Lower leg skin (tissue), 4 donors: Measurements from ENCODE around the gene DIS3L2. TPM values are rescaled to one million over a fixed set of nuclear protein-coding genes. Genes with fewer than 3 reads are reported as not detected.

Source experiments
- DNase-seq, 2 donors: peaks; one replicate each; pipeline ENCODE4 v3.0.0-alpha.2; 2019; ENCODE audit warnings: low spot score in 2 of 2
- H3K4me3 ChIP-seq: fragments of 200-600 bp; sonication (generic); 2 replicates; pipeline ENCODE4 v1.5.1; 2017; ENCODE audit warnings: mild to moderate bottlenecking, low read depth; ENCODE audit not compliant: poor library complexity, severe bottlenecking
- POLR2A ChIP-seq, 2 donors: fragments of 450-650 bp; IDR thresholded peaks; one replicate each; pipeline ENCODE4 v1.6.1; 2016 to 2017; ENCODE audit warnings: antibody characterized with exemption in 2 of 2, mild to moderate bottlenecking in 1 of 2, moderate library complexity in 1 of 2
- WGBS, 2 donors: methylation state at CpG; one replicate each; pipeline ENCODE4 v1.1.5; 2018; 5-methylcytosine and 5-hydroxymethylcytosine counted together
- intact Hi-C: fragments of 100-400 bp; cut with DNase I; formaldehyde crosslinking; loops from one replicate; pipeline ENCODE4 v1.15.0; 2023; ENCODE audit warnings: low total_unique reads
- total RNA-seq, 4 donors: library from RNA; depleted of rRNA; stranded (reverse); fragments of >200 nt; gene quantifications; one replicate each; pipeline ENCODE4 v1.1.0, GENCODE V29; 2016
- TF ChIP-seq, protein P1 (sequence below), 3 donors: fragments of 450-650 bp; IDR thresholded peaks; one replicate each; pipeline ENCODE4 v1.5.1; 2016; ENCODE audit warnings: antibody characterized with exemption in 3 of 3, mild to moderate bottlenecking in 3 of 3, moderate library complexity in 2 of 3

Gene DIS3L2
- total RNA-seq, 4 donors from 2014 or later: 26.4 to 39.0 (median 34.4) TPM

DNA sequence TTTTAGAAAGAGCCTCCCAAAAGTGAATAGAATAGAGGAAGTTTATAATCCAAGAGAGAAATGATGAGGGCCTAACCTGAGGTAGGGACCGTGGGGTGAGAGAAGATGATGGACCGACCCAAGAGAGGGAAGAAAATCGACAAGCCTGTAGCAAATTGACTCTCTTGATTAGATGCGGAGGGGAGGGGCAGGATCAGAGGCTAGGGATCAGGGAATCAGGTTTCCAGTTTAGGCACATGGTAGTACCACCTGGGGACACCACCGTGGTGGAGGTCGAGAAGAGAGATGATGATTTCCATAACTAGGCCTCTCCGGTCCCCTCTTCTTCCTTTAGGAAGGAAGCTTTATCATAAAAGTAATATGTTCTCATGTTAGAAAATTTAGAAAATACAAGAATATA is 308.4 kb downstream of the DIS3L2 start:
- DNase-seq: no peak
- intact Hi-C loops: loop anchor here (10.0 kb wide), 1 partner anchor 45 kb away; no protein-coding TSS in a partner anchor
- WGBS, 2 donors: 93 to 95% methylated on average over 7 of the region's 7 CpGs

DNA sequence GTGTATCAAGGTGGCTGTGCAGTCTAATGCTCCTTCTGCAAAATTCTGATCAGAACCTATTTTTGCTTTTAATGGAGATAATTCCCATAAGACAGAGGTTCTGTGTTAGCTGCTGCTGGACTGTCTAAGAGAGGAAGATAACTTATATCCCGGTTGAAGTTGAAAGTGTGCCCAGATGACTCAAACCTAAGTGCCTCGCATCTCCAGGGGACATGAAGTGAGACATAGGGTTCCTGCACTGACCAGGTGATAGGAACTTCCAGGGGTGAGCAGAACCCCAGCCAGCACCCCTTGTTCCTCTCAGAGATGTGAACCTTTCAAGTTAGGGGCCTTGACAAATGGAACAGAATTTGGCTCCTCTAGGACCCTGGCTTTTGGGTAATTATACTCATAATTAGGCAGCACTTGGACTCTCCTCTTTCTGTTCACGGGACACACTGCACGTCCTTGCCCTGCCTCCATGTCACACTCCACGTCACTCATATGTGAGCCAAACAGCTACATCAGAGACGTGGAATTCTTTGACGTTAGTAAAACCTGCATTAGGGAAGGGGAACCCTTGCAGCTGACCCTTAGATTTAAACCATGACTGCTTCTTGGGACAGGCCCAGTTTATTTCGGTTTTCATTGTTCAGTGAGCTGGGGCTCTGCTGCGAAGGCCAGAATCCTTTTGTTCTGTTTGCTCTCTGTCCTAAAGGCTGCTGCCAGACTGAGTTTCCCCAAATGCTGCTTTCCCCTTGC is 312.6 kb downstream of the DIS3L2 start:
- TF ChIP-seq, protein P1, sequence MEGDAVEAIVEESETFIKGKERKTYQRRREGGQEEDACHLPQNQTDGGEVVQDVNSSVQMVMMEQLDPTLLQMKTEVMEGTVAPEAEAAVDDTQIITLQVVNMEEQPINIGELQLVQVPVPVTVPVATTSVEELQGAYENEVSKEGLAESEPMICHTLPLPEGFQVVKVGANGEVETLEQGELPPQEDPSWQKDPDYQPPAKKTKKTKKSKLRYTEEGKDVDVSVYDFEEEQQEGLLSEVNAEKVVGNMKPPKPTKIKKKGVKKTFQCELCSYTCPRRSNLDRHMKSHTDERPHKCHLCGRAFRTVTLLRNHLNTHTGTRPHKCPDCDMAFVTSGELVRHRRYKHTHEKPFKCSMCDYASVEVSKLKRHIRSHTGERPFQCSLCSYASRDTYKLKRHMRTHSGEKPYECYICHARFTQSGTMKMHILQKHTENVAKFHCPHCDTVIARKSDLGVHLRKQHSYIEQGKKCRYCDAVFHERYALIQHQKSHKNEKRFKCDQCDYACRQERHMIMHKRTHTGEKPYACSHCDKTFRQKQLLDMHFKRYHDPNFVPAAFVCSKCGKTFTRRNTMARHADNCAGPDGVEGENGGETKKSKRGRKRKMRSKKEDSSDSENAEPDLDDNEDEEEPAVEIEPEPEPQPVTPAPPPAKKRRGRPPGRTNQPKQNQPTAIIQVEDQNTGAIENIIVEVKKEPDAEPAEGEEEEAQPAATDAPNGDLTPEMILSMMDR (IDR thresholded peaks at IDR 0.05): no peak
- no peak for TF ChIP-seq POLR2A (IDR thresholded peaks at IDR 0.05)
- no peak for DNase-seq
- 74 to 77% methylated on average over 9 of the region's 9 CpGs for WGBS, 2 donors

More for the DNA sequence above, 308.4 kb downstream of the DIS3L2 start:
- no peak for TF ChIP-seq POLR2A (IDR thresholded peaks at IDR 0.05)
- TF ChIP-seq, protein P1 (IDR thresholded peaks at IDR 0.05): no peak
- no peak overlapping the region for H3K4me3 ChIP-seq

DNA sequence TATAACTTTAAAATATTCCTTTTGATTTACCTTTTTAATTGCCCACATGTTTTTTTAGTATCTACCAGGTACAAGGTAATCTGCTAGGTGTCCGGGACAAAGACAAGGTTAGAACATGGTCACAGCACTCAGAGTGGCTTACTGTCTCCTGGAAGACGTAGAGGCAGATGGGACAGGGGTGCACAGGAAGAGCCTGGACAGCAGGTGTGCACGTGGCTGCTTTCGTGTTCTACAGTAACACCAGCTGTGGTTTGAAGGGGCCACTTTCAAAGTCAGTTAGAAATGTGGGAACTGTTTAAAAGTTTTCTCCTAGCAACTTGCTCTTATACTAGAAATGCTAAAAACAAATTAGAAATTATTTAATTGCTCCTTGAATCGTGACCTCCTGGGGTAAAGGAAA is 314.2 kb downstream of the DIS3L2 start:
- intact Hi-C loops: no loop called here
- DNase-seq: no peak
- no peak for TF ChIP-seq POLR2A (IDR thresholded peaks at IDR 0.05)
- TF ChIP-seq, protein P1 (IDR thresholded peaks at IDR 0.05): no peak
- H3K4me3 ChIP-seq: no peak overlapping the region
- WGBS, 2 donors: 52 to 58% methylated on average over 5 of the region's 5 CpGs

More for the DNA sequence above, 312.6 kb downstream of the DIS3L2 start:
- H3K4me3 ChIP-seq: no peak overlapping the region
- intact Hi-C loops: no loop called here

DNA sequence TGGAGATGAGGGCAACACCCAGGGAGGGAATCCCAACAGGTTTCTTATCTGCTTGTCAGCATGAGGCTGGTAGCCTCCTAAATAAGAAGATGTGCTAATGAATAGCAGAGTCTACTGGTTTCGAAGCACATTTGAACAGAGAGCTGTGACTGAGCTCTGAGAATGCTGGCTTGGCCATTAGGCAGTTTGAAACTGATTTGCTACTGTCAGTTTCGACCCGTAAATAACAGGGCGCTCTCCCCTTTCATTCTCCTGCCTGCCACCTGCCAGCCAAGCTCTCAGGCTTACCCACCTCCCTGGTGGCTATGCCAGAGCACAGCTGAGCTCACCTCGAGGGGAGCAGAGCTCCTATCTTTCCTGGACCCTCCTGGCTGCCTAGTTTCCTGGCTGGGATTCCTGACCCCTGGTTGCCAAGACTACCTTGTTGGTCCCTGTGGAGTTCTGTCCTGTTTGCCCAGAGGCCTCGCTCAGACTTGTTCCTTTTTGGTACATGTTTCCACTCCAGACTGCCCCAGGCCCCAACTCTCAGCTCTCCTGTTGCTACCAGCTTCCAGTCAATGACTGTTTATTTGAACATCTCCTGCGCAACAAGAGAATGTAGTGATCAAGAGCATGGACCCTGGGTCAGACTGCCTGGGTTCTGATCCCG is 314.7 kb downstream of the DIS3L2 start:
- 51 to 60% methylated on average over 8 of the region's 8 CpGs for WGBS, 2 donors
- no peak for DNase-seq
- no peak for TF ChIP-seq POLR2A (IDR thresholded peaks at IDR 0.05)
- TF ChIP-seq, protein P1 (IDR thresholded peaks at IDR 0.05): no peak
- intact Hi-C loops: no loop called here
- H3K4me3 ChIP-seq: no peak overlapping the region

DNA sequence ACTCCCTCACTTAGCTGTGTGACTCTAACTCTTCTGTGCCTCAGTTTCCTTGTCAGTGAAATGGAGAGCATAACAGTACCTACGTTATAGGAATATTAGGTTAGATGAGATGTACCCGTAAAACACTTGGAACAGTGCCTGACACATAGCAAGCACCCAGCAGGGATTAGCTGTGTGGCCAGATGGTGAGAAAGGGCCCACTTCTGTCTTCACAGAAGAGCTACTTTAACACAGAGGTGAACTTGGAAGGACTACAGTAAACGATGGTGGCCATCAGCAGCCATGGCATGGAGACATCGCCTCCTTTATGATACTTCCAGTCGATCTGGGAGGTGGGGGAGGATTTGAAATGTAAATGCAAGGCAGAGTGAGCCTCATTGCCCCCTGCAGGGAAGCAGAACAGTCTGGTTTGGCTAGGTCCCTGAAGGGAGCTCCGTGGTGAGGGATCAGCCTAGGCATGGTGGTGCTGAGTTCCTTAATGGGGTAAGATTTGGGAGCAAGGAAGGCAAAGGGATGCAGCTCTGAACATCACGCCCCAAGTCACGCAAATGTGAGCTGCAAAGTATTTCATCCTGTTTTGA is 315.3 kb downstream of the DIS3L2 start:
- 51 to 60% methylated on average over 8 of the region's 8 CpGs for WGBS, 2 donors
- DNase-seq: no peak
- no peak for TF ChIP-seq POLR2A (IDR thresholded peaks at IDR 0.05)
- TF ChIP-seq, protein P1 (IDR thresholded peaks at IDR 0.05): no peak
- no peak overlapping the region for H3K4me3 ChIP-seq
- intact Hi-C loops: no loop called here
